PC-3 (cell line): ENCODE results near the gene FYN. TPM values are rescaled to one million over a fixed set of nuclear protein-coding genes. Genes with fewer than 3 reads are reported as not detected.

Experiments
- ATAC-seq: fragments of 200-7000 bp; cut with Tn5 transposase; 2 replicates; pipeline ENCODE4 v1.9.1; 2020; ENCODE audit warnings: mild to moderate bottlenecking, moderate library complexity
- BruUV-seq: library from RNA; stranded (reverse); fragments of 400-500 nt; replicated peaks from 2 replicates; lab custom pipeline; 2021; lab: Mats Ljungman, UMichigan
- CTCF ChIA-PET: fragments of 300-600 bp; sonication (Branson Sonifier 250); formaldehyde crosslinking; loops from one replicate; lab custom pipeline; 2022; ENCODE audit warnings: antibody characterized with exemption; lab: Charles Lee
- POLR2A ChIA-PET: fragments of 300-600 bp; sonication (Branson Sonifier 250); formaldehyde crosslinking; loops from one replicate; lab custom pipeline; 2022; ENCODE audit warnings: antibody characterized with exemption; ENCODE audit not compliant: unreplicated experiment; lab: Charles Lee
- DNase-seq: peaks from one replicate; pipeline ENCODE4 v3.0.0-alpha.2; 2015
- H2AFZ ChIP-seq: fragments of 300-600 bp; sonication (generic); 2 replicates; pipeline ENCODE4 v1.6.0; 2016; ENCODE audit warnings: antibody characterized with exemption, low read length
- H3F3A ChIP-seq: fragments of 300-600 bp; sonication (generic); one replicate; pipeline ENCODE4 v1.6.0; 2017; ENCODE audit warnings: antibody characterized with exemption, low read length, control low read depth, mild to moderate bottlenecking; ENCODE audit not compliant: unreplicated experiment
- H3K27ac ChIP-seq: fragments of 300-600 bp; sonication (generic); 2 replicates; pipeline ENCODE4 v1.5.1; 2016; ENCODE audit warnings: mild to moderate bottlenecking, low read length
- H3K27me3 ChIP-seq: fragments of 300-600 bp; sonication (generic); 2 replicates; pipeline ENCODE4 v1.6.1; 2016; ENCODE audit warnings: low read length, mixed read lengths
- H3K36me3 ChIP-seq: fragments of 300-600 bp; sonication (generic); 2 replicates; pipeline ENCODE4 v1.6.1; 2016; ENCODE audit warnings: low read depth, mixed run types, low read length, mixed read lengths
- H3K4me1 ChIP-seq: fragments of 300-600 bp; sonication (generic); 2 replicates; pipeline ENCODE4 v1.5.1; 2016; ENCODE audit warnings: low read length; ENCODE audit not compliant: insufficient read depth
- H3K4me2 ChIP-seq: fragments of 300-600 bp; sonication (generic); 2 replicates; pipeline ENCODE4 v1.6.0; 2016; ENCODE audit warnings: low read length
- H3K4me3 ChIP-seq: fragments of 300-600 bp; sonication (generic); 2 replicates; pipeline ENCODE4 v1.5.1; 2016; ENCODE audit warnings: mild to moderate bottlenecking, low read length, mixed read lengths
- H3K79me2 ChIP-seq: fragments of 300-600 bp; sonication (generic); 2 replicates; pipeline ENCODE4 v1.6.1; 2017; ENCODE audit warnings: low read length, mixed read lengths
- H3K9ac ChIP-seq: fragments of 300-600 bp; sonication (generic); 2 replicates; pipeline ENCODE4 v1.6.0; 2016; ENCODE audit warnings: mild to moderate bottlenecking, low read length
- H3K9me2 ChIP-seq: fragments of 300-600 bp; sonication (generic); replicated peaks from 2 replicates; pipeline ENCODE4 v1.6.1; 2016; ENCODE audit warnings: mixed run types, low read length, mixed read lengths
- H3K9me3 ChIP-seq: fragments of 300-600 bp; sonication (generic); 2 replicates; pipeline ENCODE4 v1.6.1; 2016; ENCODE audit warnings: low read length, mixed read lengths
- H4K20me1 ChIP-seq: fragments of 300-600 bp; sonication (generic); 2 replicates; pipeline ENCODE4 v1.6.1; 2016; ENCODE audit warnings: low read length, mixed read lengths
- EZH2 ChIP-seq: fragments of 300-600 bp; sonication (generic); IDR thresholded peaks from one replicate; pipeline ENCODE4 v1.6.1; 2017; ENCODE audit warnings: antibody characterized with exemption, mild to moderate bottlenecking, low read length; ENCODE audit not compliant: unreplicated experiment
- EZH2phosphoT487 ChIP-seq: fragments of 300-600 bp; sonication (generic); IDR thresholded peaks from 2 replicates; pipeline ENCODE4 v1.6.1; 2018; ENCODE audit warnings: mild to moderate bottlenecking, antibody characterized with exemption, low read length, borderline replicate concordance
- intact Hi-C: fragments of 100-400 bp; cut with micrococcal nuclease; formaldehyde crosslinking; loops from 2 replicates; pipeline ENCODE4 v1.9.0; 2023
- total RNA-seq: library from RNA; depleted of rRNA; stranded (reverse); fragments of >200 nt; gene quantifications from 2 replicates; pipeline ENCODE4 v1.2.3, GENCODE V29; 2014
- TF ChIP-seq, protein P1 (sequence below): fragments of 300-600 bp; sonication (generic); conservative IDR thresholded peaks from 2 replicates; pipeline ENCODE4 v1.5.1; 2017; ENCODE audit warnings: antibody characterized with exemption, low read depth, mild to moderate bottlenecking, low read length

The FYN gene
- total RNA-seq, 1 experiment from 2014 or later, result 27.6 TPM

DNA sequence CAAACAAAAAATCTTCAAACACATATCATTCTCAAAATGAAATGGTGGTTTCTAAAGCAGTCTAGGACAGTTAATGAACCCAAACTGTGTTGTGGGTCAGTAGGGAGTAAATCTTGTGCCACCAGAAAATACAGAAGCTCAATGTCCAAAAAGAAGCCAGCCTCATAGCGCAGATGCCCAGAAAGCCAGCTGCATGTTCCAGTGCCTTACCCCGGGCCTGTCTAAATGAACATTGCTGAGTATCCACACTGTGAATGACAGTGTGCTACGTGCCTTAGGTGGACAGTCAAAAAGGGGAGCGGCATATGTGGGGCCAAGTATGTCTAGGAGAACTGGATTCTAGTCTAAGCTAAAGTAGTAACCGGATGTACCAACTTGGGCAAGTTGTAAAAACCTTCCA is 10.9 kb downstream of the FYN start:
- ChIA-PET POLR2A (no interaction called here), CTCF (no interaction called here)
- no peak for DNase-seq
- Histone ChIP-seq H3F3A (no peaks in the 10 kb centered on the region), H2AFZ (no peak overlapping the region), H4K20me1 (no peaks in the 10 kb centered on the region), H3K9me2 (no peaks in the 10 kb centered on the region), H3K36me3 (no peaks in the 10 kb centered on the region), H3K79me2 (peaks cover 14% of the 10 kb centered on the region), H3K4me3 (no peak overlapping the region), H3K27ac (no peak overlapping the region), H3K9me3 (no peaks in the 10 kb centered on the region), H3K27me3 (no peaks in the 10 kb centered on the region), H3K4me1 (0 out of 2 replicates have a peak, but pooled peaks cover 5% of the 10 kb centered on the region), H3K9ac (no peak overlapping the region), H3K4me2 (no peak overlapping the region)
- intact Hi-C loops, result no loop called here
- TF ChIP-seq, protein P1, sequence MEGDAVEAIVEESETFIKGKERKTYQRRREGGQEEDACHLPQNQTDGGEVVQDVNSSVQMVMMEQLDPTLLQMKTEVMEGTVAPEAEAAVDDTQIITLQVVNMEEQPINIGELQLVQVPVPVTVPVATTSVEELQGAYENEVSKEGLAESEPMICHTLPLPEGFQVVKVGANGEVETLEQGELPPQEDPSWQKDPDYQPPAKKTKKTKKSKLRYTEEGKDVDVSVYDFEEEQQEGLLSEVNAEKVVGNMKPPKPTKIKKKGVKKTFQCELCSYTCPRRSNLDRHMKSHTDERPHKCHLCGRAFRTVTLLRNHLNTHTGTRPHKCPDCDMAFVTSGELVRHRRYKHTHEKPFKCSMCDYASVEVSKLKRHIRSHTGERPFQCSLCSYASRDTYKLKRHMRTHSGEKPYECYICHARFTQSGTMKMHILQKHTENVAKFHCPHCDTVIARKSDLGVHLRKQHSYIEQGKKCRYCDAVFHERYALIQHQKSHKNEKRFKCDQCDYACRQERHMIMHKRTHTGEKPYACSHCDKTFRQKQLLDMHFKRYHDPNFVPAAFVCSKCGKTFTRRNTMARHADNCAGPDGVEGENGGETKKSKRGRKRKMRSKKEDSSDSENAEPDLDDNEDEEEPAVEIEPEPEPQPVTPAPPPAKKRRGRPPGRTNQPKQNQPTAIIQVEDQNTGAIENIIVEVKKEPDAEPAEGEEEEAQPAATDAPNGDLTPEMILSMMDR, result no peak
- TF ChIP-seq EZH2phosphoT487, result no peak
- no peak for TF ChIP-seq EZH2
- no peak for ATAC-seq
- no TSS peak for BruUV-seq

DNA sequence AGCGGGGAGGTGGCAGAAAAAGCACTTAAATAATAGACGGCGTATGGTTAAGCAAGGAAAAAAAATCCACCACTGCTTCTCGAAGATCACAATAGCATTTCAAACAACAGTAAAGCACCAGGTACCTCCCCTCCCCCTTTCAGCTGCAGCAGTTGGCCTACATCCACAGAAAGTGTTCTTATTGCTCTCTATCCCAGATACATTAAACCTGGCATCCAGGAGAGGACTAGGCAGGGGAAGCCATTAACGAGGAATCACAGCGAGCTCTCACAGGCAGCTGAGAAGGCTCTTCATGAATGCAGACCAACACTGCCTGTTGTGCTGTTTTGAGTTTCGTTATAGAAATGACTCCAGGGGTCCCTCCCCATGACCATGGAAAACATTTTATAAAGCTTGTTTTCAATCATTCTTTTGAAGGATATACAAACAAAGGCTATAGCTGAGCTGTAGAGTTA is 11.8 kb downstream of the FYN start:
- Histone ChIP-seq H3K9me2 (no peaks in the 10 kb centered on the region), H3K27ac (no peak overlapping the region), H3K27me3 (no peaks in the 10 kb centered on the region), H3K4me1 (0 out of 2 replicates have a peak, but pooled peaks cover 5% of the 10 kb centered on the region), H3K9ac (no peak overlapping the region), H3F3A (no peaks in the 10 kb centered on the region), H3K4me3 (no peak overlapping the region), H3K36me3 (no peaks in the 10 kb centered on the region), H4K20me1 (no peaks in the 10 kb centered on the region), H3K9me3 (no peaks in the 10 kb centered on the region), H2AFZ (no peak overlapping the region), H3K79me2 (peaks cover 14% of the 10 kb centered on the region), H3K4me2 (no peak overlapping the region)
- ATAC-seq, result no peak
- intact Hi-C loops, result no loop called here
- ChIA-PET POLR2A (no interaction called here), CTCF (no interaction called here)
- BruUV-seq, result no TSS peak
- no peak for DNase-seq
- TF ChIP-seq EZH2phosphoT487, result no peak
- TF ChIP-seq EZH2, result no peak
- TF ChIP-seq, protein P1, result no peak

DNA sequence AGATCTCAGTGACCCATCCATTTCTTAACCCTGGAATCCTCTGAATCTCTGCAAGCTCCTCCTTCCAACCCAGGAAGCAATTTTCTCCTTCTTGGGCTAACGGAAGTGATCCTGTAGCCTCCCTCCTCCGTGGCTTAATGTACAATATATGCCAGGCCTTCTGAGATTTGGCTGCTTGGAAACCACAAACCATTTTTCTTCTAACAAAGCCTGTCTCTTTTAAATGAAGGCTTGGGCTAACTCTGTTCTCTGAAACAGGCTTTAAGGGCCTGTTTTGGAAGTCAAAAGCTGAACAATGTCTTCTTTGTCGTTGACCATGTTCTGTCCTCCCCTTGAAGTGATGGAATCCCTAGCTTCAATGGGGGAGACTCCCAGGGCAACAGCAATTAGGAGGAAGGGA is 14.9 kb downstream of the FYN start:
- 0 out of 2 replicates have a peak, but pooled peaks cover 4% of the 10 kb centered on the region for H3K4me1 ChIP-seq
- no peaks in the 10 kb centered on the region for H4K20me1 ChIP-seq
- H3F3A ChIP-seq, result no peaks in the 10 kb centered on the region
- H3K4me2 ChIP-seq, result no peak overlapping the region
- ATAC-seq, result no peak
- no peaks in the 10 kb centered on the region for H3K79me2 ChIP-seq
- H2AFZ ChIP-seq, result no peak overlapping the region
- no TSS peak for BruUV-seq
- no peak for TF ChIP-seq EZH2phosphoT487
- TF ChIP-seq EZH2, result no peak
- TF ChIP-seq, protein P1, result no peak
- H3K9ac ChIP-seq, result no peak overlapping the region
- no peak overlapping the region for H3K4me3 ChIP-seq
- DNase-seq, result no peak
- H3K36me3 ChIP-seq, result no peaks in the 10 kb centered on the region
- POLR2A ChIA-PET, result no interaction called here
- H3K9me3 ChIP-seq, result no peaks in the 10 kb centered on the region
- no peak overlapping the region for H3K27ac ChIP-seq
- CTCF ChIA-PET, result no interaction called here
- H3K9me2 ChIP-seq, result no peaks in the 10 kb centered on the region
- H3K27me3 ChIP-seq, result no peaks in the 10 kb centered on the region
- intact Hi-C loops, result no loop called here
